Endothelial cell of umbilical vein (primary cell): Measurements from ENCODE around the gene PPAN. TPM values are rescaled to one million over a fixed set of nuclear protein-coding genes. Genes with fewer than 3 reads are reported as not detected.

ENCODE experiments used
- BruUV-seq: library from RNA; stranded (reverse); fragments of 400-500 nt; replicated peaks from 2 replicates; lab custom pipeline; 2021; lab: Mats Ljungman, UMichigan
- CTCF ChIA-PET: fragments of 300-600, 350-600 bp; sonication (Branson Sonifier 250); formaldehyde crosslinking; loops from one replicate; lab custom pipeline; 2021; ENCODE audit warnings: antibody characterized with exemption, inconsistent platforms; lab: Charles Lee
- POLR2A ChIA-PET: fragments of 300-600, 350-600 bp; sonication (Branson Sonifier 250); formaldehyde crosslinking; loops from one replicate; lab custom pipeline; 2021; ENCODE audit warnings: antibody characterized with exemption, inconsistent platforms; lab: Charles Lee
- DNase-seq: peaks from one replicate; pipeline ENCODE4 v3.0.0-alpha.2; 2011; ENCODE audit warnings: low read depth, low spot score
- FAIRE-seq: peaks from 2 replicates; lab custom pipeline; 2011; peaks lifted over from hg19 to GRCh38; lab: Jason Lieb, UNC
- H2AFZ ChIP-seq: 2 replicates; pipeline ENCODE4 v1.6.0; 2012; ENCODE audit warnings: low read depth, low read length, control low read depth, inconsistent platforms
- H3K27ac ChIP-seq: 2 replicates; pipeline ENCODE4 v1.5.1; 2011; ENCODE audit warnings: low read depth, mild to moderate bottlenecking, control low read depth, low read length, moderate library complexity; ENCODE audit not compliant: insufficient read depth
- H3K27me3 ChIP-seq, 2 experiments: 2 replicates each; pipeline versions ENCODE4 v1.6.0 to v1.6.1; 2011; ENCODE audit warnings: low read length in 2 of 2, mixed read lengths in 1 of 2; ENCODE audit not compliant: control insufficient read depth in 2 of 2, insufficient read depth in 2 of 2
- H3K36me3 ChIP-seq, 2 experiments: 2 replicates in 1 of 2; 3 replicates in 1 of 2; pipeline ENCODE4 v1.5.1; 2011; ENCODE audit warnings: low read length in 2 of 2, mild to moderate bottlenecking in 1 of 2, moderate library complexity in 1 of 2; ENCODE audit not compliant: control insufficient read depth in 2 of 2, insufficient read depth in 2 of 2; ENCODE audit errors: extremely low read depth in 1 of 2
- H3K4me1 ChIP-seq: 3 replicates; pipeline ENCODE4 v1.5.1; 2011; ENCODE audit warnings: mild to moderate bottlenecking, low read length; ENCODE audit not compliant: control insufficient read depth, insufficient read depth; ENCODE audit errors: extremely low read depth
- H3K4me2 ChIP-seq: 2 replicates; pipeline ENCODE4 v1.6.1; 2011; ENCODE audit warnings: low read length, control low read depth, mixed read lengths; ENCODE audit not compliant: insufficient read depth
- H3K4me3 ChIP-seq, 3 experiments: fragments of 200-600 bp in 1 of 3; sonication (generic), shearing (Covaris generic) in 1 of 3; replicated peaks in 1 of 3; 2 replicates each; pipeline ENCODE4 v1.5.1; 2011 to 2016; ENCODE audit warnings: control low read depth in 3 of 3, low read length in 3 of 3, mild to moderate bottlenecking in 2 of 3, inconsistent platforms in 1 of 3, low read depth in 1 of 3, moderate library complexity in 1 of 3; ENCODE audit not compliant: insufficient read depth in 1 of 3
- H3K79me2 ChIP-seq: 2 replicates; pipeline ENCODE4 v1.6.0; 2012; ENCODE audit warnings: low read length, inconsistent platforms; ENCODE audit not compliant: control insufficient read depth, insufficient read depth
- H3K9ac ChIP-seq: replicated peaks from 2 replicates; pipeline ENCODE3; 2011; ENCODE audit warnings: low read length, control low read depth; ENCODE audit not compliant: insufficient read depth; ENCODE audit errors: extremely low read depth
- H3K9me1 ChIP-seq: replicated peaks from 3 replicates; pipeline ENCODE4 v1.6.0; 2011; ENCODE audit warnings: mild to moderate bottlenecking, low read length; ENCODE audit not compliant: control insufficient read depth, insufficient read depth; ENCODE audit errors: extremely low read depth
- H3K9me3 ChIP-seq: replicated peaks from 2 replicates; pipeline ENCODE4 v1.5.1; 2012; ENCODE audit warnings: low read length, inconsistent platforms; ENCODE audit not compliant: control insufficient read depth, insufficient read depth
- H4K20me1 ChIP-seq: replicated peaks from 2 replicates; pipeline ENCODE3; 2011; ENCODE audit warnings: mild to moderate bottlenecking, low read length; ENCODE audit not compliant: control insufficient read depth, insufficient read depth; ENCODE audit errors: extremely low read depth
- EZH2 ChIP-seq: IDR thresholded peaks from 2 replicates; pipeline ENCODE4 v1.6.1; 2012; ENCODE audit warnings: borderline replicate concordance, low read depth, mild to moderate bottlenecking, moderate library complexity, low read length, inconsistent platforms; ENCODE audit not compliant: severe bottlenecking
- GATA2 ChIP-seq: IDR thresholded peaks from 2 replicates; pipeline ENCODE4 v1.7.0; 2011; ENCODE audit warnings: low read depth, mild to moderate bottlenecking, moderate library complexity, mixed read lengths, low read length; ENCODE audit not compliant: insufficient read length, insufficient read depth
- JUN ChIP-seq: IDR thresholded peaks from 2 replicates; pipeline ENCODE4 v1.6.1; 2011; ENCODE audit warnings: borderline replicate concordance, low read depth; ENCODE audit not compliant: insufficient read length, insufficient read depth
- POLR2A ChIP-seq: IDR thresholded peaks from 2 replicates; pipeline ENCODE4 v1.6.1; 2012; ENCODE audit warnings: low read depth, mild to moderate bottlenecking, control low read depth, low read length
- POLR2AphosphoS5 ChIP-seq: IDR thresholded peaks from 2 replicates; pipeline ENCODE4 v1.6.1; 2012; ENCODE audit warnings: low read depth, mild to moderate bottlenecking, control low read depth, low read length, moderate library complexity; ENCODE audit not compliant: insufficient read depth
- dilution Hi-C: fragments of 300-500 bp; cut with MboI; formaldehyde crosslinking; loops from one replicate; pipeline ENCODE4 v1.15.0; 2019; ENCODE audit warnings: low sequenced_read_pairs; ENCODE audit not compliant: extremely low pct_ligation_motif_present
- intact Hi-C: fragments of 100-400 bp; cut with micrococcal nuclease; formaldehyde crosslinking; loops from one replicate; pipeline ENCODE4 v1.10.0; 2022
- polyA plus RNA-seq, 4 experiments: library from polyadenylated mRNA; depleted of rRNA in 3 of 4; stranded (reverse) in 3 of 4; unstranded in 1 of 4; fragments of >200 nt; gene quantifications; 2 replicates each; pipeline versions ENCODE4 v1.2.1 to v1.2.3, GENCODE V29; 2011 to 2012; ENCODE audit warnings: missing spikeins in 1 of 4
- total RNA-seq: library from RNA; stranded (reverse); gene quantifications from 2 replicates; pipeline ENCODE4 v1.2.3, GENCODE V29; 2021
- TF ChIP-seq, protein P1 (sequence below): IDR thresholded peaks from 2 replicates; pipeline ENCODE4 v1.6.1; 2011; ENCODE audit not compliant: insufficient read depth, insufficient read length

Gene PPAN
- total and polyA plus RNA-seq, 2 donors (not counting 3 experiments of a cell fraction or from before 2014, with no cell fraction given) = 27.6 to 51.6 TPM

DNA sequence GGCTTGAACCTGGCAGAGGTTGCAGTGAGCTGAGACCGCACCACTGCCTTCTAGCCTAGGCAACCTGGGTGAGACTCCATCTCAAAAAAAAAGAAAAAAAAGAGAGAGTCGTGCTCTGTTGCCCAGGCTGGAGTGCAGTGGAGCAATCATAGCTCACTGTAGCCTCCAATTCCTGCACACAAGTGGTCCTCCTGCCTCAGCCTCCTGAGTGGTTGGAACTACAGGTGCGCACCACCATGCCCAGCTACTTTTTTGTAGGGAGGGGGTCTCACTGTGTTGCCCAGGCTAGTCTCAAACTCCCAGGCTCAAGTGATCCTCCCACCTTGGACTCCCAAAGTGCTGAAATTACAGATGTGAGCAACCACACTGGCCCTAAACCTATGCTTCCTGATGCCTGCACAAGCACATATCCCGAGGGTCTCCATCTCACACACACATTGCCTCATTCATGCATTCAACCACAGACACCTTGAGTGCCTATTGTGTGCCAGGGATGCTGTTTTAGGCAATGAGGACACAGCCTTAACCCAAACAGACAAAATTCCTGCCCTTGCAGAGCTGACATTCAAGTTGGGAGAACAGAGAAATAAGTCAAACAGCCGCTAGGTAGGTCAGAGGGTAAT, 5.9 kb upstream of the PPAN start:
- Histone ChIP-seq H3K4me3 (no peak overlapping the region), H3K27me3 (peaks cover 0 to 3% of the 10 kb centered on the region in 2 experiments), H3K4me2 (no peak overlapping the region), H3K4me1 (peaks cover 3% of the 10 kb centered on the region), H3K27ac (no peak overlapping the region), H2AFZ (no peak overlapping the region), H3K9me3 (no peaks in the 10 kb centered on the region), H4K20me1 (no peaks in the 10 kb centered on the region), H3K36me3 (no peaks in the 10 kb centered on the region), H3K9me1 (no peaks in the 10 kb centered on the region), H3K9ac (no peak overlapping the region), H3K79me2 (no peaks in the 10 kb centered on the region)
- DNase-seq (no peak), FAIRE-seq (no peak)
- TF ChIP-seq POLR2A = no peak
- intact Hi-C loops (loop anchor here (10.0 kb wide), 1 partner anchor 95 kb away; the partner anchor contains the start of gene DNMT1), dilution Hi-C loops (no loop called here)
- ChIA-PET CTCF (interaction anchor here (0.6 to 3.9 kb wide), 6 partner anchors 41 to 230 kb away, joined by 3 to 37 read pairs (median 3); partner anchors contain the start of gene MRPL4), POLR2A (no interaction called here)
- no TSS peak for BruUV-seq

DNA sequence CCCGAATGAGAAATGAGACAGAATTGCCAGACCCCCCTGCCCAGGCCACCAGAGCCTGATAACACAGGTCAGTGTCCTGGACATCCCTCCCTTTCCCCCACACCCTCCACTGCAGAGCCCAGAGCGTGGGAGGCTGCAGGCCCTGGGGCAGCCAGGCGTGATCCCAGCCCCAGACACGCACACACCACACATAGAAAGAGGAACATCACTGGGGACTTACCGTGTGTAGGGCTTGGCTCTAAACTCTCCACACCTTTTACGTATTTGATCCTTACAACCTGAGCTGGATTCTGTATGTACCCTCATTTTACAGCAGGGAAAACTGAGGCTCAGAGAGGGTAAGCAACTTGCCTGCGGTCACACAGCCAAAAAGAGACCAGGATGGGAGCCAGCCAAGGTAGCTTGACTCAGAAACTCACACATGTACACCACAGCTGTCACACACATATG, 3.4 kb upstream of the PPAN start:
- Histone ChIP-seq H2AFZ (no peak overlapping the region), H3K27ac (no peak overlapping the region), H3K9me3 (no peaks in the 10 kb centered on the region), H3K36me3 (peaks cover 0 to 5% of the 10 kb centered on the region in 2 experiments), H3K79me2 (peaks cover 16% of the 10 kb centered on the region), H3K4me2 (no peak overlapping the region), H3K9ac (no peak overlapping the region), H4K20me1 (no peaks in the 10 kb centered on the region), H3K4me1 (peaks cover 9% of the 10 kb centered on the region), H3K4me3 (no peak overlapping the region), H3K27me3 (peaks cover 0 to 3% of the 10 kb centered on the region in 2 experiments), H3K9me1 (no peaks in the 10 kb centered on the region)
- no peak for TF ChIP-seq EZH2
- TF ChIP-seq, protein P1, sequence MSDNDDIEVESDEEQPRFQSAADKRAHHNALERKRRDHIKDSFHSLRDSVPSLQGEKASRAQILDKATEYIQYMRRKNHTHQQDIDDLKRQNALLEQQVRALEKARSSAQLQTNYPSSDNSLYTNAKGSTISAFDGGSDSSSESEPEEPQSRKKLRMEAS = no peak
- TF ChIP-seq POLR2A = no peak
- TF ChIP-seq POLR2AphosphoS5 = no peak
- TF ChIP-seq JUN = no peak
- TF ChIP-seq GATA2 = no peak
- dilution Hi-C loops = no loop called here
- FAIRE-seq (no peak), DNase-seq (no peak)
- CTCF ChIA-PET = interaction anchor here (1.2 kb wide), 1 partner anchor 10 kb away, joined by 3 read pairs; no protein-coding TSS in a partner anchor
- POLR2A ChIA-PET = no interaction called here
- intact Hi-C loops = loop anchor here (10.0 kb wide), 1 partner anchor 92 kb away; the partner anchor contains the start of gene DNMT1
- no TSS peak for BruUV-seq
